GM18502 (cell line): Measurements from ENCODE around the gene PRICKLE1.
"Not testable (repeated sequence)": the region's sequence is repeated elsewhere in the genome, so short reads cannot be mapped to it uniquely, and the experiment has no call there.

Experiments used
- ATAC-seq: cut with Tn5 transposase; IDR thresholded peaks from one replicate; pipeline ENCODE4 v1.9.1; 2021; ENCODE audit warnings: mild to moderate bottlenecking; ENCODE audit not compliant: unreplicated experiment, poor library complexity

PRICKLE1 gene

DNA sequence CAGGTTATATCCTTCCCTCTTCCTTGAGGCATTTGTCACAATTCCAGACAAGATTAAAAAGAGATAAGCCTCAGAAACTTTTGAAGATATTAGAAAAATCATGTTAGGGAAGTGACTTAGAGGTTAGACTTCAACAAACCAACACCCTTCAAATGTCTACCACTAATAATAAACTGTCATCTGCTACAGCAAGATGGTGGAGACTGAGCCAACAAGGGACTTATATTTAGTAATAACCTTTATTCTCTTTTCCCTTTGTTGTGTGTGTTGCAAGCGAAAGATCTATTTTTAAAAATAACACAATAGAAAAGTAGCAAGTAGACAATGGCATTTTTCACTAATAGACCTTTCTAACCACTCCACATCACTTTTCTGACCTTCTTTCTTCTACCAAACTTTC is 28.6 kb downstream of the PRICKLE1 start:
- ATAC-seq = no peak

GRCh38 chr12:42557586-42558172 is 31.9 kb downstream of the PRICKLE1 start:
- no peak for ATAC-seq

- no peak for ATAC-seq
These were observed 32.6 kb downstream of the PRICKLE1 start for GRCh38 chr12:42556917-42557316.

DNA sequence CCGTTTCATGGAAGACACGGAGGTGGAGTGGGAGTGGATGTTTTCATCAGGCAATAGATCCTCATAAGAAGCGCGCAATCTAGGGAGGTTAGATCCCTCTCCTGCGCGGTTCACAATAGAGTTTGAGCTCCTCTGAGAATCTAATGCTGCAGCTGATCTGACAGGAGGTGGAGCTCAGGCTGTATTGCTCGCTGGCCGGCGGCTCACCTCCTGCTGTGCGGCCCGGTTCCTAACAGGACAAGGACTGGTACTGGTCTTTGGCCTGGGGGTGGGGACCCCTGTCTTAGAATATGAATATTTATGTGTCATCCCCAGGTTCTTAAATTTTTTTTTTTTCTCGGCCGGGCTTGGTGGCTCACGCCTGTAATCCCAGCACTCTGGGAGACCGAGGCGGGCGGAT is 36.7 kb downstream of the PRICKLE1 start:
- ATAC-seq = no peak

- ATAC-seq = no peak
These were observed 38.7 kb downstream of the PRICKLE1 start for GRCh38 chr12:42550800-42551199.

GRCh38 chr12:42546709-42547108 is 42.8 kb downstream of the PRICKLE1 start:
- ATAC-seq = no peak

- ATAC-seq = no peak
These were observed 47.6 kb downstream of the PRICKLE1 start for GRCh38 chr12:42541965-42542364.

DNA sequence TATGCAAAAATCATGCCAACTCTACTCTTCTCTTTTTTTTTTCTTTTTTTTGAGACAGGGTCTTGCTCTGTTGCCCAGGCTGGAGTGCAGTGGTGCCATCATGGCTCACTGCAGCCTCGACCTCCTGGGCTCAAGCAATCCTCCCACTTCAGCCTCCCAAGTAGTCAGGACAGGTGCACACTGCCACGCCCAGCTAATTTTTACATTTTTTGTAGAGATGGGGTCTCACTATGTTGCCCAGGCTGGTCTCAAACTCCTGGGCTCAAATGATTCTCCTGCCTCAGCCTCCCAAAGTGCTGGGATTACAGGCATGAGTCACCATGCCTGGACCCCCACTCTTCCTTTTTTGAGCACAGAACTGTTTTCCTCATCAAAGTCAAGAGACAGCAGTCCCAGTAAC is 48.2 kb downstream of the PRICKLE1 start:
- ATAC-seq = not testable (repeated sequence)

DNA sequence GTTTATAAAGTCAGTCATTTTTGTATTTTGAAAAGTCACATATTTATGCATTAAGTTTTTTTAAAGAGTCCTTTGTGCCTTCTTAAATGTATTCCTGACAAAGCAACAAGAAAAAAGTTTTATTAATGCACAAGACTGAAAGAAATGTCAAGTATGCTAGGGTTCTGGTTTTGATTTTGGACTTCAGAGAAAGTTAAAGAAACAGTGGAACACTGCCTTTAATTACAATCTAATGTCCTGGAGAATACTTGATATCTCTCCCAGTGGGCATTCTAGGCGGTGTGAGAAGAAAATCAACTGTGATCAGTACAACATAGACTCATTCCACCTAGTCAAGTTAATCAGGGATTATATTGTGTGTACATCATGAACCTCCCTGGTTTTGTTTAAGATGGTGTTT is 49.9 kb downstream of the PRICKLE1 start:
- no peak for ATAC-seq

DNA sequence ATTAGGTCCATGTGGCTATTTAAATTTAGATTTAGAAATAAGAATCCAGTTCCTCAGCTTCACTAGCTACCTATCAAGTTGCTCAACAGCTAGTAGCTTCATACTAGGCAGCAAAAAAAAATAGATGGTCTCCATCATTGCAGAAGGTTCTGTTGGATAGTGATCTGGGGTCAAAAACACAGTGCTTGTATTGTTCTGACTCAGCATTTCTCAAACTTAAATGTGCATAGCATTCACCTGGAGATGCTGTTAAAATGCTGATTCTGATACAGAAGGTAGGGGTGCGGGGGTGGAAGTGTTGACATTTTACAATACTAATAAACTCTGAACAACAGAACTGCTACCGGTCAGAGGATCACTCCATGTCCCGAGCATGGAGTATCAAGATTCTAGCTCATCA is 51.3 kb downstream of the PRICKLE1 start:
- no peak for ATAC-seq

DNA sequence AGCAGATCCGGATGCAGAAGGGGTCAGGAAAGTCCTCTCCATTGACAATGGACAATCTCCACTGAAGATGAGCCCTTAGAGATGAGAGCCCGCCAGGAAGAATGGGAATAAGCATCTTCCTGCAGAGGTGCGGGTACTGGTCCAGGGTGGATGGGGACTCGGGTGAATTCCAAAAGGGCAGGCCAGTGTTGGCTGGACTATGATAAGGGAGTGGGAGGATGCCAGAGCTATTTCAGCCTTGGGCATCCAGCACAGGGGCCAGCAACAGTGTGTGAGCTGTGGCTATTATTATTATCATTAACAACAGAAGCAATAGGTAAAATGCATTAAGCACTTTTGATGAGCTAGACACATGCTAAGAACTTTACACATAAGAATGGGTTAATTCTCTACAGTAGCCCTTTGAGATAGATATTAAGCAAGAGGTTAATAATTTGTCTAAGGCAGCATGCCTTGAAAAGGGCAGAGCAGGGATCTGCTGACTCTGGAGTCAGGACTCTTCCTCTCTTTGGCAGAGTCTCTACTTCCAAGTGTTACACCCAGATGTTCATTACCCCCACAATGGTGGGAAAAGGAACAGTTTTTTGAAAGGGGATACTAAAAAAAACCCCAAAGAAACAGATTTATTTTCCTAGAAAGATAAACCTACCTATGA is 55.2 kb downstream of the PRICKLE1 start:
- no peak for ATAC-seq

DNA sequence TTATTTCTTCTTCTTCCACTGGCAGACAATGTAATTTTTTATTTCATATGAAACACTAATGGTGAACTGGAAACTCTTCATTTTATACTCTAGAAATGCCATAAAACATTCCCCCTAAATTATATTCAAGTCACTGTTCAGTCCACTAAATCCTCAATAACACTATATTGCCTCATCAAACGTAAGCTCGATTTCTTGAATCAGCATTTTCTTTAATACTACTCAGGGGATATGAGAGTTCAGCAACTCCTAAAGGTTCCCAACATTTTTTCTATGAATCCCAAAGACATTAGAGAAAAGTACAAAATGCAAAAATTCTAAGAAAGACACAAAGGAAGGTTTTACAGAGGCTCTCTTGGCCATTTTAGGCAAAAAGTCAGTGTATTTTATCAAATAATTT is 59.3 kb downstream of the PRICKLE1 start:
- no peak for ATAC-seq

DNA sequence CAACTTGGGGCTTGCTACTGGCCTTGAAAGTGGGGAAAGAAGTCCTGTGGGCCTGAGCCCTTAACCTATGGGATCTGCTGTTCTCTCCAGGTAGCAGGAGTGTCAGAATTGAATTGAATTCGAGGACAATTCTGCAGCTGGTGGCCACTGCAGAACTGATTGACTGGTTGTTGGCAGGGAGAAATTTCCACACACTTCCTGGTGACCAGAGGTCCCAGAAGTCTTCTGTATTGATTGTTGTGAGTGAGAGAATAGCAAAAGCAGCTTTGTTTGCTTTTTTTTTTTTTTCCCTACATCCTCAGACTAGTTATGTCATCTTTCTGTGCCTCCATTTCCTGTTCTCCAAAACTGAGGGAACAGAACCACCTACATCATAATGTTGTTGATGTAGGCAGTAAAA is 64.1 kb downstream of the PRICKLE1 start:
- no peak for ATAC-seq

- ATAC-seq = no peak
These were observed 64.8 kb downstream of the PRICKLE1 start for GRCh38 chr12:42524716-42525115.

GRCh38 chr12:42516573-42516972 is 73.0 kb downstream of the PRICKLE1 start:
- no peak for ATAC-seq

GRCh38 chr12:42511656-42512055 is 77.9 kb downstream of the PRICKLE1 start:
- ATAC-seq = no peak

GRCh38 chr12:42510823-42511222 is 78.7 kb downstream of the PRICKLE1 start:
- no peak for ATAC-seq

- no peak for ATAC-seq
These were observed 80.6 kb downstream of the PRICKLE1 start for GRCh38 chr12:42508913-42509460.

DNA sequence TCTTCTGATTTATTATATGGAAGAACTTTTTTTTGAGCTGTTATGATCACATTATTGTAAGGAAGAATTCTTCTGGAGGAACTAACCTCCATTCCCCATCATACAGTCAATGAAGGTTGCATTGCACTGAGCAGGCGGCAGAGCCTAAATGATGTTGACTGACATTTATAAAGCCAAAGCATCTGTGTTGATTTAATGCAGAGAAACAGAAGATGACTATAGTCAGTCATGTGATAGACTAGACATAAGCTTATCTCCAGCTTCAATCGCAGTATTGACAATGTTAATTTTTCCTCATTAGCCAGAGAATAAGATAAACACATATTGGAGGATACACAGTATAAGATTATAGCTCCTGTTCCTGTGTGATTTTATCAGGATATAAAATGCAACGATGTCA is 82.0 kb downstream of the PRICKLE1 start:
- no peak for ATAC-seq

GRCh38 chr12:42507081-42507480 is 82.5 kb downstream of the PRICKLE1 start:
- no peak for ATAC-seq

GRCh38 chr12:42504049-42504448 is 85.5 kb downstream of the PRICKLE1 start:
- no peak for ATAC-seq

DNA sequence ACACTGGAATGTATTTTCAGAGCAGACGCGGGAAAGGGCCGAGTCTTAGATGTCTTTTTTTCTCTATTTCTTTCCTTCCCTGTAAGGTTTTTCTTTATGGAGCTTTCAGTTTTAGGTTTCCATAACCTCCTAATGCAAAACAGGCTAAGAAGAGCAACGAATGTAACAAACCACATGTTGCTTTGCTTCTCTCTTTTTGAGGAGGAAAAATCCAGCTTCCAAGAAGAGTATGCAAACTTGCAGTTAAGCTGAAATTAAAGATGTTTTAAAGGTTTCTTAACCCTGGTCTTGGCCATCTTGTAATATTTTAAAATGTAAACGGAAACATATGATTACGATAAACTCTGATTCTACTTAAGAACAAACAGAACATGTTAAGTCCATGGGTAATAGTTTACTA is 86.9 kb downstream of the PRICKLE1 start:
- no peak for ATAC-seq
